Measurements from ENCODE around the gene TMEM132A. TPM values are rescaled to one million over a fixed set of nuclear protein-coding genes. Genes with fewer than 3 reads are reported as not detected.

The TMEM132A gene
- polyA plus RNA-seq, 2 of the 4 experiments (the other 2 are of a cell fraction) = 18.1 to 88.0 TPM

DNA sequence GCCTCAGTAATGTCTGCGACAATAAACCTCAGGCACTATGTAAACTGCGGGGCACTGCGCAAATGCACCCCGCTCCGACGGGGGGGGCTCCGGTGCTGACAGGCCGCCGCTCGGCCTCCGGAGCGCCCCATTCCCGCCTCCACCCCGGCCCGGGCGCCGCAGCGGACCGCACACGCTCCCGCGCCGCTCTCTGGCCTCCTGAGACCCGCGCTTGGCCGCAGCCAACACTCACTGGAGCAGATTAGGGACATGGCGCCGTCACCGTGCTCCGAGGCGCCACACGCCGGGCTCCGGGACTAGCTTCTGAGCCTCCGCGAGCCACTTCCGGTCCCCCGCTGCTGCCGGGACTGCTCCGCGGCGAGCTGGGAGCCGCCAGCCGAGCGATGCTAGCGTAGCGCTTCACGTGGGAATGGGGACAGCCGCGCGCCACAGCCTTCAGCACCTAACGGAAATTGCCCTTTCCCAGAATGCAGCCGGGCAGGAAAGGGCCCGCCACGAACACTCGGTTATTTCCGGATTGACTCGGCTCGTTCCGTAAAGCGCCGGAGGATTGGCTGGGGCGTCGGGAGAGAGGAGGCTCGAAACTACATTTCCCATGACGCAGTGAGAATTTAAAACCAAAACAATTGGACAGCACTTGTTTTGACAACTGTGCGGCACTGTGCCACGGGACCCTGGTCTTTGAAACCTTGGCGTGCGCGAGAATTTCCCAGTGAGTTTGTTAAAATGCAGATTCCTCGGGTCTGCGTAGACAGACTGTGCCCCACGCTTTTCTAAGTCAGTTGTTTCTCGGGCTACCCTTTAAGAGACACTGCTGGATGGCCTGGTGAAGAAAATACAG lies 17.9 kb upstream of the TMEM132A start, which contains the start of gene PRPF19 (continued):
- TF ChIP-seq NPAS2 (CRISPR knock-in tag; IDR thresholded peaks at IDR 0.05; ENCODE audit: borderline replicate concordance) (no peak), RARB (CRISPR knock-in tag; IDR thresholded peaks at IDR 0.05) (no peak), EHF (CRISPR knock-in tag; IDR thresholded peaks at IDR 0.05) (no peak), POLR2AphosphoS2 (conservative IDR thresholded peaks at IDR 0.05; ENCODE audit: low read length) (no peak), ATOH8 (CRISPR knock-in tag; IDR thresholded peaks at IDR 0.05; ENCODE audit: low read depth) (no peak), POLR2A (IDR thresholded peaks at IDR 0.05; ENCODE audit: low read length) (peak; percentile 83), BHLHE40 (IDR thresholded peaks at IDR 0.05; ENCODE audit: low read depth, low read length) (no peak), TFCP2L1 (CRISPR knock-in tag; IDR thresholded peaks at IDR 0.05) (no peak), HDAC2 (IDR thresholded peaks at IDR 0.05) (no peak), GATA3 (IDR thresholded peaks at IDR 0.05; ENCODE audit: borderline replicate concordance) (peak; percentile 25; the same call in 1 of the 2 replicates), HMGXB4 (CRISPR knock-in tag; IDR thresholded peaks at IDR 0.05; ENCODE audit: borderline replicate concordance) (no peak), CHD4 (IDR thresholded peaks at IDR 0.05; ENCODE audit: borderline replicate concordance) (no peak), RNF2 (IDR thresholded peaks at IDR 0.05; ENCODE audit: borderline replicate concordance, low read depth) (no peak), PHF8 (IDR thresholded peaks at IDR 0.05; ENCODE audit: borderline replicate concordance, low read depth) (peak; percentile 83; the same call in 1 of the 2 replicates), TP53 (CRISPR knock-in tag; IDR thresholded peaks at IDR 0.05) (no peak), EP300 (IDR thresholded peaks at IDR 0.05) (no peak), RAD21 (conservative IDR thresholded peaks at IDR 0.05 in 1 of 2, IDR thresholded peaks at IDR 0.05 in 1 of 2) (no peak), KDM1A (IDR thresholded peaks at IDR 0.05; ENCODE audit: low read depth) (no peak), JUN (IDR thresholded peaks at IDR 0.05) (peak; percentile 77 to 81; a peak in 4 of 5 replicates), MAFK (IDR thresholded peaks at IDR 0.05; ENCODE audit: partially characterized antibody) (peak; percentile 35), RFX5 (IDR thresholded peaks at IDR 0.05) (no peak), ZNF302 (CRISPR knock-in tag; IDR thresholded peaks at IDR 0.05) (no peak), ESRRA (IDR thresholded peaks at IDR 0.05; ENCODE audit: borderline replicate concordance, low read length) (no peak), FOSL2 (IDR thresholded peaks at IDR 0.05) (no peak), FOSL2 (CRISPR knock-in tag; IDR thresholded peaks at IDR 0.05) (no peak), MAZ (IDR thresholded peaks at IDR 0.05; ENCODE audit: borderline replicate concordance, low read depth, low read length) (no peak), NR3C1 (IDR thresholded peaks at IDR 0.05) (no peak), CBX2 (IDR thresholded peaks at IDR 0.05; ENCODE audit: borderline replicate concordance, low read depth) (no peak), KDM5A (IDR thresholded peaks at IDR 0.05) (peak; percentile 41; the same call in 1 of the 2 replicates), MYC (IDR thresholded peaks at IDR 0.05; ENCODE audit: borderline replicate concordance, low read length) (peak; percentile 83; the same call in 1 of the 2 replicates), SMC3 (IDR thresholded peaks at IDR 0.05) (no peak), CEBPB (IDR thresholded peaks at IDR 0.05) (no peak), HES2 (IDR thresholded peaks at IDR 0.05) (no peak), EHMT2 (IDR thresholded peaks at IDR 0.05; ENCODE audit: low read depth) (no peak), RCOR1 (IDR thresholded peaks at IDR 0.05; ENCODE audit: low read depth, low read length) (no peak), CHD2 (IDR thresholded peaks at IDR 0.05; ENCODE audit: low read length, partially characterized antibody) (peak; percentile 42), NFE2L2 (conservative IDR thresholded peaks at IDR 0.05; ENCODE audit: low read length) (no peak), HOXA7 (CRISPR knock-in tag; IDR thresholded peaks at IDR 0.05) (no peak), FOXS1 (CRISPR knock-in tag; IDR thresholded peaks at IDR 0.05) (no peak; the same call in 1 of the 2 replicates), SREBF2 (IDR thresholded peaks at IDR 0.05) (no peak)
- TF ChIP-seq, protein P1, sequence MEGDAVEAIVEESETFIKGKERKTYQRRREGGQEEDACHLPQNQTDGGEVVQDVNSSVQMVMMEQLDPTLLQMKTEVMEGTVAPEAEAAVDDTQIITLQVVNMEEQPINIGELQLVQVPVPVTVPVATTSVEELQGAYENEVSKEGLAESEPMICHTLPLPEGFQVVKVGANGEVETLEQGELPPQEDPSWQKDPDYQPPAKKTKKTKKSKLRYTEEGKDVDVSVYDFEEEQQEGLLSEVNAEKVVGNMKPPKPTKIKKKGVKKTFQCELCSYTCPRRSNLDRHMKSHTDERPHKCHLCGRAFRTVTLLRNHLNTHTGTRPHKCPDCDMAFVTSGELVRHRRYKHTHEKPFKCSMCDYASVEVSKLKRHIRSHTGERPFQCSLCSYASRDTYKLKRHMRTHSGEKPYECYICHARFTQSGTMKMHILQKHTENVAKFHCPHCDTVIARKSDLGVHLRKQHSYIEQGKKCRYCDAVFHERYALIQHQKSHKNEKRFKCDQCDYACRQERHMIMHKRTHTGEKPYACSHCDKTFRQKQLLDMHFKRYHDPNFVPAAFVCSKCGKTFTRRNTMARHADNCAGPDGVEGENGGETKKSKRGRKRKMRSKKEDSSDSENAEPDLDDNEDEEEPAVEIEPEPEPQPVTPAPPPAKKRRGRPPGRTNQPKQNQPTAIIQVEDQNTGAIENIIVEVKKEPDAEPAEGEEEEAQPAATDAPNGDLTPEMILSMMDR (IDR thresholded peaks at IDR 0.05) = no peak
- TF ChIP-seq, protein P2, sequence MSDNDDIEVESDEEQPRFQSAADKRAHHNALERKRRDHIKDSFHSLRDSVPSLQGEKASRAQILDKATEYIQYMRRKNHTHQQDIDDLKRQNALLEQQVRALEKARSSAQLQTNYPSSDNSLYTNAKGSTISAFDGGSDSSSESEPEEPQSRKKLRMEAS (IDR thresholded peaks at IDR 0.05) = peak; percentile 92

Measured in A549 (cell line).